ENCODE measurements around the gene CFI. TPM values are rescaled to one million over a fixed set of nuclear protein-coding genes. Genes with fewer than 3 reads are reported as not detected.

Gene CFI
- total and polyA plus RNA-seq, 2 of the 8 experiments (the other 6 are each of a cell fraction or from before 2014, with no cell fraction given), result not detected

DNA sequence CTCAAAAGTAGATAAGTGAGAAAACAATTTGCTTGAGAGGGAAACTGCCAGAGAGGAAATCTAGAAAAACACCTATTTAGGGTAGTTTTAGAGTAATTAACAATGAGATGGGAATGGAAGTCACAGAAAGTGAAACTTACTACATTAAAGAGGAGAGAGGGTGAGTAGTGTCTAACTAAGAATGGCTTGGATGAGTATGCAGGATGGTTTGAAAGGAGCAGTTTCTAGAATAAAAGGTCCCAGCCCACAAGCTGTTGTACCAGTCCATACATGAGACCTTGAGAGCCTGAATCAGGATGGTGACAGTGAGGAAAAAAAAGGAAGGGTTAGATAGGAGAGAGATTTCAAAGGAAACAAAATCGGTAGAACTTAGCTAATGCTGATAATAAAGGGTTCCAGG is 15.1 kb upstream of the CFI start:
- Histone ChIP-seq H4K5ac (ENCODE audit: insufficient read length, low read depth, low read length) (no peak overlapping the region), H3K4me2 (ENCODE audit: insufficient read depth in 1 of 2, low read depth in 2 of 2, low read length in 2 of 2) (peak overlapping the region; percentile 40 to 93), H3K9ac (replicated peaks in 1 of 4; ENCODE audit: extremely low read depth in 1 of 4, low read depth in 3 of 4, low read length in 3 of 4) (peak overlapping the region in 2 of 4 experiments; percentile 57 to 91; a peak in 1 of 7 replicates), H3K79me1 (ENCODE audit: low read depth, low read length) (peaks cover 3% of the 10 kb centered on the region), H3K4ac (replicated peaks; ENCODE audit: insufficient read length, low read depth, low read length) (no peak overlapping the region), H3K56ac (replicated peaks; ENCODE audit: insufficient read length, low read depth, low read length) (no peak overlapping the region), H3K4me3 (ENCODE audit: extremely low read depth in 1 of 4, insufficient read depth in 2 of 4, low read depth in 3 of 4, low read length in 4 of 4) (peak overlapping the region; percentile 82 to 98 (median 90); a peak in 7 of 8 replicates), H3K23me2 (ENCODE audit: low read depth, low read length) (peaks cover 5% of the 10 kb centered on the region), H2BK120ac (replicated peaks; ENCODE audit: low read depth, low read length) (no peak overlapping the region), H3K9me3 (ENCODE audit: insufficient read depth in 2 of 2, low read depth in 1 of 2, low read length in 1 of 2) (no peaks in the 10 kb centered on the region), H4K91ac (replicated peaks; ENCODE audit: insufficient read length, low read length) (no peak overlapping the region), H3K4me1 (replicated peaks in 1 of 4; ENCODE audit: control insufficient read depth in 3 of 4, insufficient read depth in 4 of 4, low read length in 3 of 4) (no peaks in the 10 kb centered on the region; a peak in 2 of 7 replicates), H4K8ac (ENCODE audit: extremely low read depth, insufficient read depth, low read length) (no peak overlapping the region), H2BK12ac (ENCODE audit: low read depth, low read length) (no peak overlapping the region), H3K36me3 (ENCODE audit: control insufficient read depth in 2 of 4, insufficient read depth in 4 of 4, low read length in 3 of 4) (peaks cover 10 to 45% (median 26%) of the 10 kb centered on the region in 4 experiments), H3K18ac (ENCODE audit: extremely low read depth, low read length) (no peak overlapping the region), H2BK15ac (ENCODE audit: low read length) (no peak overlapping the region), H3K23ac (ENCODE audit: insufficient read length) (no peak overlapping the region), H3K14ac (ENCODE audit: insufficient read length) (no peak overlapping the region), H3K27ac (ENCODE audit: low read depth, low read length) (no peak overlapping the region), H2BK5ac (ENCODE audit: low read depth, low read length) (no peak overlapping the region), H4K20me1 (replicated peaks in 1 of 2; ENCODE audit: control insufficient read depth in 1 of 2, insufficient read depth in 2 of 2, low read length in 2 of 2) (peaks cover 0 to 2% of the 10 kb centered on the region in 2 experiments), H2AK5ac (ENCODE audit: low read depth, low read length) (no peak overlapping the region), H2AFZ (ENCODE audit: low read length) (no peak overlapping the region), H2BK20ac (ENCODE audit: low read length) (no peak overlapping the region), H3K27me3 (replicated peaks in 1 of 4; ENCODE audit: control insufficient read depth in 3 of 4, extremely low read depth in 1 of 4, insufficient read depth in 3 of 4, low read length in 3 of 4) (no peaks in the 10 kb centered on the region), H3K79me2 (ENCODE audit: control insufficient read depth in 1 of 2, insufficient read depth in 2 of 2, low read length in 2 of 2) (peaks cover 14 to 56% of the 10 kb centered on the region in 2 experiments)
- DNase-seq (ENCODE audit: low read depth in 1 of 2, low spot score in 2 of 2) (no peak), FAIRE-seq (no peak)
- WGBS, 2 experiments (ENCODE audit: extremely low coverage in 1 of 2, insufficient coverage in 1 of 2, insufficient read length in 1 of 2, insufficient replicate concordance in 2 of 2, low coverage in 1 of 2, low lambda C conversion rate in 2 of 2, missing lambda C conversion rate in 1 of 2), result 80% methylated on average over 1 of the region's 1 CpG; no CpG with 5 or more reads in 1 of the 2 experiments
- TF ChIP-seq, protein P1, sequence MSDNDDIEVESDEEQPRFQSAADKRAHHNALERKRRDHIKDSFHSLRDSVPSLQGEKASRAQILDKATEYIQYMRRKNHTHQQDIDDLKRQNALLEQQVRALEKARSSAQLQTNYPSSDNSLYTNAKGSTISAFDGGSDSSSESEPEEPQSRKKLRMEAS (IDR thresholded peaks at IDR 0.05), result no peak
- TF ChIP-seq TEAD4 (IDR thresholded peaks at IDR 0.05; ENCODE audit: low read depth, low read length) (no peak), SUZ12 (IDR thresholded peaks at IDR 0.05; ENCODE audit: low read length) (no peak)
- POLR2A ChIA-PET (ENCODE audit: partially characterized antibody), result interaction anchor here (1.0 kb wide), 1 partner anchor 8 kb away, joined by 3 read pairs; no protein-coding TSS in a partner anchor
- CTCF ChIA-PET (ENCODE audit: partially characterized antibody), result interaction anchor here (1.1 to 2.4 kb wide), 4 partner anchors 10 to 116 kb away, joined by 3 to 8 read pairs (median 5); partner anchors contain the start of genes CASP6 and RRH

Data from H1 (cell line).